DND-41 (cell line): ENCODE data around the gene MMAB.

Experiments used
- ATAC-seq: fragments of 200-7000 bp; cut with Tn5 transposase; 3 replicates; pipeline ENCODE4 v1.9.1; 2021; ENCODE audit warnings: low read depth; ENCODE audit not compliant: insufficient read depth
- DNase-seq: peaks from one replicate; pipeline ENCODE4 v3.0.0-alpha.2; 2020
- H2AFZ ChIP-seq: 2 replicates; pipeline ENCODE4 v1.6.0; 2012; ENCODE audit warnings: low read depth, low read length
- H3K27ac ChIP-seq: 2 replicates; pipeline ENCODE4 v1.5.1; 2012; ENCODE audit warnings: low read length, inconsistent platforms
- H3K27me3 ChIP-seq: fragments of 200-600 bp; sonication (generic); 2 replicates; pipeline ENCODE4 v1.6.0; 2012; ENCODE audit warnings: low read length, mild to moderate bottlenecking, inconsistent platforms; ENCODE audit not compliant: insufficient read depth, poor library complexity
- H3K36me3 ChIP-seq: 2 replicates; pipeline ENCODE4 v1.5.1; 2012; ENCODE audit warnings: low read length, inconsistent platforms; ENCODE audit not compliant: insufficient read depth
- H3K4me1 ChIP-seq: 2 replicates; pipeline ENCODE4 v1.5.1; 2012; ENCODE audit warnings: mild to moderate bottlenecking, low read length; ENCODE audit not compliant: insufficient read depth
- H3K4me2 ChIP-seq: 2 replicates; pipeline ENCODE4 v1.6.0; 2012; ENCODE audit warnings: mild to moderate bottlenecking, moderate library complexity, low read length, inconsistent platforms; ENCODE audit not compliant: insufficient read depth
- H3K4me3 ChIP-seq, 2 experiments: fragments of 200-600 bp in 1 of 2; shearing (Covaris generic) in 1 of 2; 2 replicates each; pipeline ENCODE4 v1.5.1; 2012 to 2016; ENCODE audit warnings: inconsistent platforms in 2 of 2, low read length in 2 of 2, mild to moderate bottlenecking in 2 of 2, low read depth in 1 of 2, moderate library complexity in 1 of 2
- H3K79me2 ChIP-seq: 2 replicates; pipeline ENCODE4 v1.6.0; 2012; ENCODE audit warnings: low read length, inconsistent platforms; ENCODE audit not compliant: insufficient read depth
- H3K9ac ChIP-seq: 2 replicates; pipeline ENCODE4 v1.6.0; 2012; ENCODE audit warnings: low read depth, mild to moderate bottlenecking, inconsistent platforms, low read length, moderate library complexity
- H3K9me3 ChIP-seq: 2 replicates; pipeline ENCODE4 v1.5.1; 2012; ENCODE audit warnings: low read length, moderate library complexity, mild to moderate bottlenecking, inconsistent platforms; ENCODE audit not compliant: insufficient read depth, severe bottlenecking
- H4K20me1 ChIP-seq: 2 replicates; pipeline ENCODE4 v1.6.0; 2012; ENCODE audit warnings: low read length; ENCODE audit not compliant: insufficient read depth
- EZH2 ChIP-seq: IDR thresholded peaks from 3 replicates; pipeline ENCODE4 v1.6.1; 2012; ENCODE audit warnings: borderline replicate concordance, low read depth, mild to moderate bottlenecking, moderate library complexity, low read length, inconsistent platforms; ENCODE audit not compliant: severe bottlenecking
- TF ChIP-seq, protein P1 (sequence below): IDR thresholded peaks from 2 replicates; pipeline ENCODE4 v1.5.1; 2012; ENCODE audit warnings: borderline replicate concordance, low read length, moderate library complexity, mild to moderate bottlenecking; ENCODE audit not compliant: poor library complexity, severe bottlenecking; ENCODE audit errors: extremely low read depth

MMAB gene

DNA sequence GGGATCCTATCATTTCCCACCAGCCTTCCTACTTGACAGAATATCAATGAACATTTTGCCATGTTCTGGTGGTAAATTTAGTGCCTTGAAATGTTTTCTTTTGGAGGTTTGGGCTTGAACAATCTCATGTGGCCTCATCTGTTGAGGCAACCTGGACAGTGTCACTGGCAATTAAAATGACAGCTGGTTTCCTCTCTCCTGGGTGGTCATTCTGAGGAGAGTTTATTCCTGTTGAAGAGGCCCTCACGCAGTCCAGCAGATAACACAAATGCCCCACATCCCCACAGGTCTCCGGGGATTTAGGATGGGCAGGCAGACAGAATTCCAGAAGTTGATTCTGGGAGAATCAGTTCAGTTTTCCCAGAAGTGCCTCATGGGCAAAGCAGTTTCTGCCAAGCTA is 41.9 kb downstream of the MMAB start:
- Histone ChIP-seq H2AFZ (no peak overlapping the region), H3K4me3 (no peak overlapping the region), H3K9ac (no peak overlapping the region), H3K27me3 (no peaks in the 10 kb centered on the region), H4K20me1 (no peaks in the 10 kb centered on the region), H3K9me3 (no peaks in the 10 kb centered on the region), H3K36me3 (peaks cover 33% of the 10 kb centered on the region; the same call in 1 of the 2 replicates), H3K4me1 (no peaks in the 10 kb centered on the region), H3K27ac (no peak overlapping the region), H3K79me2 (no peaks in the 10 kb centered on the region), H3K4me2 (no peak overlapping the region)
- ATAC-seq: no peak
- TF ChIP-seq EZH2: no peak
- TF ChIP-seq, protein P1, sequence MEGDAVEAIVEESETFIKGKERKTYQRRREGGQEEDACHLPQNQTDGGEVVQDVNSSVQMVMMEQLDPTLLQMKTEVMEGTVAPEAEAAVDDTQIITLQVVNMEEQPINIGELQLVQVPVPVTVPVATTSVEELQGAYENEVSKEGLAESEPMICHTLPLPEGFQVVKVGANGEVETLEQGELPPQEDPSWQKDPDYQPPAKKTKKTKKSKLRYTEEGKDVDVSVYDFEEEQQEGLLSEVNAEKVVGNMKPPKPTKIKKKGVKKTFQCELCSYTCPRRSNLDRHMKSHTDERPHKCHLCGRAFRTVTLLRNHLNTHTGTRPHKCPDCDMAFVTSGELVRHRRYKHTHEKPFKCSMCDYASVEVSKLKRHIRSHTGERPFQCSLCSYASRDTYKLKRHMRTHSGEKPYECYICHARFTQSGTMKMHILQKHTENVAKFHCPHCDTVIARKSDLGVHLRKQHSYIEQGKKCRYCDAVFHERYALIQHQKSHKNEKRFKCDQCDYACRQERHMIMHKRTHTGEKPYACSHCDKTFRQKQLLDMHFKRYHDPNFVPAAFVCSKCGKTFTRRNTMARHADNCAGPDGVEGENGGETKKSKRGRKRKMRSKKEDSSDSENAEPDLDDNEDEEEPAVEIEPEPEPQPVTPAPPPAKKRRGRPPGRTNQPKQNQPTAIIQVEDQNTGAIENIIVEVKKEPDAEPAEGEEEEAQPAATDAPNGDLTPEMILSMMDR: no peak
- no peak for DNase-seq

DNA sequence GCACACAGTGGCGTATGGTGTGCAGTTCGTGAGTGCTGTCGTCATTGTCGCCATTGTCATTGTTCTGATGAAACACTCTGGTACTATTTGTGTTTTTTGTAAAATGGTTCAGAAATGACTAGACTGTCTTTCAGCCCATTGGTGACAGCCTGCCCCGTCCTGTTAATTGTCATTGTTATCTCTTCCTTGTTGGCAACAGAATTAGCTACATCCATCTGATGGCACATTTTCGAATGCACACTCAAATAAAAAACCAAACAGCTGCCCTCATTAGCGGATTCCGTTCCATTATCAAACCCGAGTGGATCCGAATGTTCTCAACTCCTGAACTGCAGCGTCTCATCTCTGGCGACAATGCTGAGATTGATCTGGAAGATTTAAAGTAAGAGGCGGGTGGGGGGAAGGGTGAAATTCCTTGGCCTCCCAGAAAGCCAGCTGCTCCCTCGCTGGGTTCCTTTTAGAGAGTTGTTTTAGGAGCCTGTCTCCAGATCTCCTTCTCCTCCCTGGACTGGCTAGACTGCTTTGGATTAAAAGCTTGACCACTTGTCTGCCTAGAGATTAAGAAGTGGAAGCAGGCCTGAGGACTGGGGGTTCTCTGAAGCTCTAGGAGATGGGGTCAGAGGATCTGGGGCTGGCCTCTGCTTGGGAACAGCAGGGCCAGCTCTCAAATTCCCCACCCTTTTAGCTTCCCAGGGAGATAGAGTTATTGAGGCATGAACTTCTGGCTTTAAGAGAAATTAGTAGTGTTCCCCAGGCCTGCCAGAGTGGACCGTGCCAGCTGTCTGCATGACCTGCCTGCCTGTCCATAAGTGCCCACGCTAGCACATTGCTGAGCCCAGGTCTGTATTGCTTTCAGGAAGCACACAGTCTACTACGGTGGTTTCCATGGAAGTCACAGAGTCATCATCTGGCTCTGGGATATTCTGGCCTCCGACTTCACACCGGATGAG is 43.3 kb downstream of the MMAB start:
- no peak for ATAC-seq
- H3K9ac ChIP-seq: no peak overlapping the region

DNA sequence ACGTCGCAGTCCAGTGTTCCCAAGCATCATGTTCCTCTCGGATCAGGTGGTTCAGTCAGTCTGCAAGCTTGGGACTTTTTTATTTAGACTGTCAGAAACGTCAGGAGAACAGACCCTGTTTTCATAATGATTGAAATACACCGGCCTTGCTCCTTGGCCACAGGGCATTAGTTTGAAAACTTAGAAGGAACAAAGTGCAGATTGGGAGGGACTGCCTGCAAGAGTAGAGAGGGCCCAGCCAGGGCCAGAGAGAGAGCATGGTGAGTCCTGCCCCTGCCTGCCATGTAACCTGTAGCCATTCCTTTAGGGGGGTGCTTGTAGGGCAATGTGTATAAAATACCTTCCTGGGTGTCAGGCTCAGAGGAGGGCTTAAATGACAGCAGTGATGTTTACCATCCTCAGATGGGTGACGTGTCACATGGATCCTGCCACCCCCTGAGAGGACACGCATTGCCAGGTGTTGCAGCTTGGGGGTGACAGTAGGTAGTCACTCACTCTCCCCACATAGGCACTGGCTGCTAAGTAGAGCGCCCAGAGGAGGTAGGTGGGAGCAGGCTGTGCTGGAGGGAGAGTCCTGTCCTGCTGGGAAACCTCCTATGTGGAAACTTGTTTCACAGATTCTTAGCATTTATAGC is 45.7 kb downstream of the MMAB start:
- Histone ChIP-seq H3K36me3 (peaks cover 57% of the 10 kb centered on the region), H3K27ac (no peak overlapping the region), H3K4me2 (no peak overlapping the region), H3K27me3 (no peaks in the 10 kb centered on the region), H3K9me3 (no peaks in the 10 kb centered on the region), H3K79me2 (no peaks in the 10 kb centered on the region), H3K4me1 (no peaks in the 10 kb centered on the region), H2AFZ (no peak overlapping the region), H3K9ac (no peak overlapping the region), H4K20me1 (no peaks in the 10 kb centered on the region), H3K4me3 (no peak overlapping the region)
- TF ChIP-seq, protein P1: no peak
- no peak for TF ChIP-seq EZH2
- ATAC-seq (no peak), DNase-seq (no peak)

More for the DNA sequence above, 43.3 kb downstream of the MMAB start:
- Histone ChIP-seq H4K20me1 (no peaks in the 10 kb centered on the region), H3K27ac (no peak overlapping the region), H3K79me2 (no peaks in the 10 kb centered on the region), H3K4me1 (no peaks in the 10 kb centered on the region), H3K9me3 (no peaks in the 10 kb centered on the region), H2AFZ (no peak overlapping the region), H3K27me3 (no peaks in the 10 kb centered on the region), H3K4me3 (no peak overlapping the region), H3K4me2 (no peak overlapping the region), H3K36me3 (peaks cover 34% of the 10 kb centered on the region)
- no peak for TF ChIP-seq EZH2
- TF ChIP-seq, protein P1: no peak
- no peak for DNase-seq
